ENCODE measurements around the gene VSTM2B.

Gene VSTM2B

GRCh38 chr19:29497686-29498436, 27.9 kb upstream of the VSTM2B start:
- DNase-seq, result no peak

GRCh38 chr19:29499261-29499920, 26.4 kb upstream of the VSTM2B start:
- no peak for DNase-seq

- DNase-seq, result no peak
These were observed 25.7 kb upstream of the VSTM2B start for GRCh38 chr19:29499921-29500590.

GRCh38 chr19:29501816-29502580, 23.8 kb upstream of the VSTM2B start:
- no peak for DNase-seq

- no peak for DNase-seq
These were observed 23.3 kb upstream of the VSTM2B start for GRCh38 chr19:29502581-29502850.

GRCh38 chr19:29503140-29503758, 22.5 kb upstream of the VSTM2B start:
- DNase-seq, result no peak

- no peak for DNase-seq
These were observed 22.0 kb upstream of the VSTM2B start for GRCh38 chr19:29503785-29504184.

GRCh38 chr19:29504454-29504853, 21.3 kb upstream of the VSTM2B start:
- no peak for DNase-seq

GRCh38 chr19:29505097-29505824, 20.5 kb upstream of the VSTM2B start:
- DNase-seq, result no peak

GRCh38 chr19:29506619-29506911, 19.2 kb upstream of the VSTM2B start:
- no peak for DNase-seq

GRCh38 chr19:29507081-29507860, 18.5 kb upstream of the VSTM2B start:
- DNase-seq, result no peak

GRCh38 chr19:29508181-29508580, 17.6 kb upstream of the VSTM2B start:
- no peak for DNase-seq

GRCh38 chr19:29509456-29509855, 16.3 kb upstream of the VSTM2B start:
- DNase-seq, result no peak

GRCh38 chr19:29510701-29511265, 15.0 kb upstream of the VSTM2B start:
- DNase-seq, result no peak

- DNase-seq, result no peak
These were observed 14.0 kb upstream of the VSTM2B start for GRCh38 chr19:29511768-29512167.

GRCh38 chr19:29512748-29513147, 13.0 kb upstream of the VSTM2B start:
- DNase-seq, result no peak

- DNase-seq, result no peak
These were observed 11.1 kb upstream of the VSTM2B start for GRCh38 chr19:29514525-29515232.

GRCh38 chr19:29515233-29515619, 10.6 kb upstream of the VSTM2B start:
- DNase-seq, result no peak

GRCh38 chr19:29515706-29516357, 10.0 kb upstream of the VSTM2B start:
- no peak for DNase-seq

- no peak for DNase-seq
These were observed 9.5 kb upstream of the VSTM2B start for GRCh38 chr19:29516358-29516725.
